GM23338 (cell line): ENCODE measurements around the gene ZNRD2. TPM values are rescaled to one million over a fixed set of nuclear protein-coding genes. Genes with fewer than 3 reads are reported as not detected.

Experiments
- ATAC-seq: fragments of 200-7000 bp; cut with Tn5 transposase; 3 replicates; pipeline ENCODE4 v1.9.1; 2020
- DNase-seq: peaks from one replicate; pipeline ENCODE4 v3.0.0-alpha.2; 2015; ENCODE audit warnings: low spot score
- H2AFZ ChIP-seq: fragments of 200-600 bp; sonication (generic); 2 replicates; pipeline ENCODE4 v1.8.0; 2016; ENCODE audit warnings: antibody characterized with exemption, mild to moderate bottlenecking, moderate library complexity
- H3F3A ChIP-seq: fragments of 200-600 bp; sonication (generic); replicated peaks from 2 replicates; pipeline ENCODE4 v1.8.0; 2017; ENCODE audit warnings: antibody characterized with exemption, mixed run types, low read depth
- H3K27ac ChIP-seq: fragments of 200-600 bp; sonication (generic); 2 replicates; pipeline ENCODE4 v1.6.1; 2016; ENCODE audit warnings: low read depth
- H3K27me3 ChIP-seq: fragments of 200-600 bp; sonication (generic); 2 replicates; pipeline ENCODE4 v1.8.0; 2016; ENCODE audit warnings: mild to moderate bottlenecking, mixed run types, moderate library complexity; ENCODE audit not compliant: insufficient read depth
- H3K36me3 ChIP-seq: fragments of 200-600 bp; sonication (generic); 2 replicates; pipeline ENCODE4 v1.8.0; 2016; ENCODE audit warnings: mild to moderate bottlenecking; ENCODE audit not compliant: insufficient read depth
- H3K4me1 ChIP-seq: fragments of 200-600 bp; sonication (generic); 2 replicates; pipeline ENCODE4 v1.8.0; 2016; ENCODE audit warnings: mild to moderate bottlenecking, moderate library complexity; ENCODE audit not compliant: insufficient read depth
- H3K4me2 ChIP-seq: fragments of 200-600 bp; sonication (generic); 2 replicates; pipeline ENCODE4 v1.7.1; 2017; ENCODE audit warnings: mixed run types
- H3K4me3 ChIP-seq: fragments of 200-600 bp; sonication (generic); 2 replicates; pipeline ENCODE4 v1.6.1; 2016; ENCODE audit warnings: mixed run types
- H3K79me2 ChIP-seq: fragments of 200-600 bp; sonication (generic); replicated peaks from 2 replicates; pipeline ENCODE4 v1.8.0; 2017; ENCODE audit warnings: mild to moderate bottlenecking; ENCODE audit not compliant: insufficient read depth
- H3K9me2 ChIP-seq: fragments of 200-600 bp; sonication (generic); 2 replicates; pipeline ENCODE4 v1.8.0; 2017; ENCODE audit not compliant: insufficient read depth
- H4K20me1 ChIP-seq: fragments of 200-600 bp; sonication (generic); replicated peaks from 2 replicates; pipeline ENCODE4 v1.8.0; 2017; ENCODE audit warnings: mild to moderate bottlenecking; ENCODE audit not compliant: insufficient read depth
- H3K27ac Mint-ChIP-seq: 2 replicates; pipeline ENCODE4 v1.8.0; 2020; ENCODE audit warnings: inconsistent platforms, mild to moderate bottlenecking, moderate library complexity, mixed read lengths
- H3K27me3 Mint-ChIP-seq: 3 replicates; pipeline ENCODE4 v1.8.0; 2022; ENCODE audit warnings: low read depth, mild to moderate bottlenecking, moderate library complexity, mixed read lengths, inconsistent platforms; ENCODE audit not compliant: insufficient read depth, poor library complexity
- H3K36me3 Mint-ChIP-seq: 3 replicates; pipeline ENCODE4 v1.8.0; 2021; ENCODE audit warnings: low read depth, mild to moderate bottlenecking, inconsistent platforms, moderate library complexity, mixed read lengths
- H3K4me1 Mint-ChIP-seq: 3 replicates; pipeline ENCODE4 v1.8.0; 2020; ENCODE audit warnings: mild to moderate bottlenecking, inconsistent platforms, mixed read lengths
- H3K4me3 Mint-ChIP-seq: 3 replicates; pipeline ENCODE4 v1.8.0; 2021; ENCODE audit warnings: moderate library complexity, mild to moderate bottlenecking, inconsistent platforms, mixed read lengths
- H3K9me3 Mint-ChIP-seq: 3 replicates; pipeline ENCODE4 v1.8.0; 2020; ENCODE audit warnings: moderate library complexity, mild to moderate bottlenecking, inconsistent platforms, mixed read lengths
- CREB1 ChIP-seq: fragments of 250-450 bp; sonication (Bioruptor Pico); IDR thresholded peaks from 2 replicates; pipeline ENCODE4 v1.5.0; 2020; ENCODE audit warnings: low read depth, mild to moderate bottlenecking, moderate library complexity
- CTCF ChIP-seq, 2 experiments: fragments of 200-600 bp in 1 of 2; sonication (generic) in 1 of 2; conservative IDR thresholded peaks; 2 replicates each; pipeline versions ENCODE4 v1.5.1 to v1.6.1; 2016 to 2017; ENCODE audit warnings: antibody characterized with exemption in 2 of 2, low read depth in 2 of 2, mild to moderate bottlenecking in 2 of 2, moderate library complexity in 1 of 2
- EZH2phosphoT487 ChIP-seq: fragments of 200-600 bp; sonication (generic); IDR thresholded peaks from one replicate; pipeline ENCODE4 v1.8.1; 2018; ENCODE audit warnings: antibody characterized with exemption; ENCODE audit not compliant: unreplicated experiment
- POLR2AphosphoS5 ChIP-seq: IDR thresholded peaks from 2 replicates; pipeline ENCODE4 v1.6.1; 2016; ENCODE audit warnings: antibody characterized with exemption, low read depth
- ZNF114 ChIP-seq: fragments of 250-450 bp; sonication (Bioruptor Pico); IDR thresholded peaks from 2 replicates; pipeline ENCODE4 v1.5.0; 2020; ENCODE audit warnings: mild to moderate bottlenecking, moderate library complexity
- ZNF462 ChIP-seq: fragments of 250-450 bp; sonication (Bioruptor Pico); IDR thresholded peaks from 2 replicates; pipeline ENCODE4 v1.5.0; 2020; ENCODE audit warnings: mild to moderate bottlenecking, moderate library complexity
- polyA plus RNA-seq: library from polyadenylated mRNA; unstranded; fragments of >200 nt; fragmentation: Nextera tagmentation; extraction: Ambion mirVana; gene quantifications from 2 replicates; pipeline ENCODE4 v1.2.1, GENCODE V29; 2016
- total RNA-seq: library from RNA; depleted of rRNA; stranded (reverse); fragments of >200 nt; shearing (Covaris generic); gene quantifications from 2 replicates; pipeline ENCODE4 v1.2.3, GENCODE V29; 2014

ZNRD2 gene
- total and polyA plus RNA-seq, 2 experiments from 2014 or later: 78.6 to 148 TPM

GRCh38 chr11:65537620-65538231 lies 32.6 kb upstream of the ZNRD2 start:
- Histone ChIP-seq H3K36me3 (no peaks in the 10 kb centered on the region; the same call in 1 of the 2 replicates), H3K79me2 (no peaks in the 10 kb centered on the region), H3K4me3 (no peak overlapping the region), H3F3A (peaks cover 33% of the 10 kb centered on the region; the same call in 1 of the 2 replicates), H3K27me3 (peaks cover 27% of the 10 kb centered on the region), H3K4me1 (peaks cover 5% of the 10 kb centered on the region; the same call in 1 of the 2 replicates), H2AFZ (no peak overlapping the region), H4K20me1 (no peaks in the 10 kb centered on the region; the same call in 1 of the 2 replicates), H3K4me2 (no peak overlapping the region), H3K9me2 (no peaks in the 10 kb centered on the region), H3K27ac (no peak overlapping the region)
- H3K36me3 Mint-ChIP-seq: peaks cover 7% of the 10 kb centered on the region
- no peak overlapping the region for H3K27ac Mint-ChIP-seq
- ATAC-seq: no peak
- TF ChIP-seq ZNF114 (CRISPR knock-in tag): no peak
- no peak for TF ChIP-seq CREB1
- no peak for TF ChIP-seq CTCF (conservative IDR thresholded peaks at IDR 0.05; ENCODE audit: low read depth in 2 of 2)
- TF ChIP-seq ZNF462 (CRISPR knock-in tag): no peak
- TF ChIP-seq EZH2phosphoT487: no peak
- TF ChIP-seq POLR2AphosphoS5: no peak
- H3K4me3 Mint-ChIP-seq: peak overlapping the region; percentile 44; the same call in 1 of the 3 replicates
- peaks cover 20% of the 10 kb centered on the region for H3K27me3 Mint-ChIP-seq
- DNase-seq: no peak
- no peaks in the 10 kb centered on the region for H3K9me3 Mint-ChIP-seq
- H3K4me1 Mint-ChIP-seq: 0 out of 3 replicates have a peak, but pooled peaks cover 2% of the 10 kb centered on the region
